Gastroesophageal sphincter (tissue), 3 donors: Measurements from ENCODE around the gene TMED8.

ENCODE experiments used
- EP300 ChIP-seq: sonication (generic); formaldehyde crosslinking; IDR thresholded peaks from one replicate; pipeline ENCODE4 v1.6.1; 2017; ENCODE audit warnings: antibody characterized with exemption, mild to moderate bottlenecking
- POLR2A ChIP-seq, 2 donors: fragments of 450-650 bp; IDR thresholded peaks; one replicate each; pipeline ENCODE4 v1.6.1; 2017; ENCODE audit warnings: antibody characterized with exemption in 2 of 2, mild to moderate bottlenecking in 2 of 2, moderate library complexity in 1 of 2
- POLR2AphosphoS5 ChIP-seq: sonication (generic); formaldehyde crosslinking; IDR thresholded peaks from one replicate; pipeline ENCODE4 v1.6.1; 2017; ENCODE audit warnings: antibody characterized with exemption
- TF ChIP-seq, protein P1 (sequence below), 4 experiments: fragments of 200-600 bp in 2 of 4; fragments of 450-650 bp in 2 of 4; sonication (generic) in 1 of 4; IDR thresholded peaks; one replicate each; pipeline ENCODE4 v1.5.1; 2017 to 2019; ENCODE audit warnings: antibody characterized with exemption in 4 of 4, mild to moderate bottlenecking in 2 of 4, moderate library complexity in 2 of 4

DNA sequence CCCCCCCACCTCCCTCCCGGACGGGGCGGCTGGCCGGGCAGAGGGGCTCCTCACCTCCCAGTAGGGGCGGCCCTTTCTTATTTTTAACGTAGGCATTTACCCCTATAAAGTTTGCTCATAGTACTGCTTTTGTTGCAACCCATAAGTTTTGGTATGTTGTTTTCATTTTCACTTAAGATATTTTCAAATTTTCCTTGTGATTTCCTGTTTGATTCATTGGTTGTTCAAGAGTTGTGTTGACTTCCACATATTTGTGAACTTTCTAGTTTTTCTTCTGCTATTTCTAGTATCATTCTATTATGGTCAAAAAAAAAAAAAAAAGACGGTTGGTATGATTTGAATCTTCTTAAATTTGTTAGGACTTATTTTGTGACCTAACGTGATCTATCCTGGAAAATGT, 39.9 kb upstream of the TMED8 start:
- TF ChIP-seq, protein P1, sequence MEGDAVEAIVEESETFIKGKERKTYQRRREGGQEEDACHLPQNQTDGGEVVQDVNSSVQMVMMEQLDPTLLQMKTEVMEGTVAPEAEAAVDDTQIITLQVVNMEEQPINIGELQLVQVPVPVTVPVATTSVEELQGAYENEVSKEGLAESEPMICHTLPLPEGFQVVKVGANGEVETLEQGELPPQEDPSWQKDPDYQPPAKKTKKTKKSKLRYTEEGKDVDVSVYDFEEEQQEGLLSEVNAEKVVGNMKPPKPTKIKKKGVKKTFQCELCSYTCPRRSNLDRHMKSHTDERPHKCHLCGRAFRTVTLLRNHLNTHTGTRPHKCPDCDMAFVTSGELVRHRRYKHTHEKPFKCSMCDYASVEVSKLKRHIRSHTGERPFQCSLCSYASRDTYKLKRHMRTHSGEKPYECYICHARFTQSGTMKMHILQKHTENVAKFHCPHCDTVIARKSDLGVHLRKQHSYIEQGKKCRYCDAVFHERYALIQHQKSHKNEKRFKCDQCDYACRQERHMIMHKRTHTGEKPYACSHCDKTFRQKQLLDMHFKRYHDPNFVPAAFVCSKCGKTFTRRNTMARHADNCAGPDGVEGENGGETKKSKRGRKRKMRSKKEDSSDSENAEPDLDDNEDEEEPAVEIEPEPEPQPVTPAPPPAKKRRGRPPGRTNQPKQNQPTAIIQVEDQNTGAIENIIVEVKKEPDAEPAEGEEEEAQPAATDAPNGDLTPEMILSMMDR (IDR thresholded peaks at IDR 0.05), result no peak
- TF ChIP-seq POLR2AphosphoS5, result no peak
- no peak for TF ChIP-seq POLR2A (IDR thresholded peaks at IDR 0.05)
- TF ChIP-seq EP300, result no peak
